OCI-LY1 (cell line): Measurements from ENCODE around the gene RHBDL1.

Experiments
- EZH2 ChIP-seq: fragments of 200-600 bp; sonication (generic), shearing (Covaris generic); IDR thresholded peaks from 2 replicates; pipeline ENCODE4 v1.8.0; 2017; ENCODE audit warnings: borderline replicate concordance, mixed run types, mild to moderate bottlenecking, antibody characterized with exemption, low read length, moderate library complexity, mixed read lengths
- TF ChIP-seq, protein P1 (sequence below): fragments of 200-600 bp; sonication (generic), shearing (Covaris generic); IDR thresholded peaks from 2 replicates; pipeline ENCODE4 v1.5.1; 2017; ENCODE audit warnings: mild to moderate bottlenecking, antibody characterized with exemption, low read length, moderate library complexity, mixed read lengths

DNA sequence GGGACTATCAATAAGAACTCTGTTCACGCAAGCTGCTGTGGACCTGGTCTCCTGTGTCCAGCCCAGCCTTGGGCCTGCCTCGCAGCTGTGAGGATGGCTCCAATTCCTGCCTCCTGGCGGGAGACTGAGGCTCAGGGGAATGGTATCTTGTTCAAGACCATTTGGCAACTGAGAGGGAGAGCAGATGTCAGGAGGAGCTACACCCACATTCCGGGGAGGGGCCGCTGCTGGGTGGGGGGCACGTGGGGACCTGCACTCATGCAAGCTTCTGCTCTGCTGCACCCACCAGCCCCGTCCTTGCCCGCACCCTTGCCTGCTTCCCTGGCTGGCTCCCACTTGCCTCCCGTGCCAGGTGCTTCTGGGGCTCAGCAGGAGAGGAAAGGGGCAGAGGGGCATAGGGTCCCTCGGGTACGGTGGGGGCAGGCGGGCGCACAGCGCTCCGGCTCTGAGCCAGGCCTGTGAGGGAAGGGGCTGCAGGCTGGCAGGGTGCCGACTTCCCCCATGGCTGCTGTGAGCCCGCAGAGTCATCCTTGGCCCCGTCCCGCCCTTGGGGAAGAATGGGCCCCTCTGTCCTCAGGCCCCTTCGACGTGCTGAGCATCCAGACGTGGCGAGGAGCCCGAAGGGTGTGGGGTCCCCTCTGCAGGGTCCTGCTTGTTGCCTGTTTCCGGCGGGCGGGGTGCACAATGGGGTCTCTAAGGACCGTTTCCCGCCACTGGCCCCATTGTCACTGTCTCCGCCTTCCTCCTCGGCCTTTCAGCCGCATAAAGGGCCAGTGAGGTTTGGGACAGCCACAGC, 42.2 kb downstream of the RHBDL1 start:
- TF ChIP-seq, protein P1, sequence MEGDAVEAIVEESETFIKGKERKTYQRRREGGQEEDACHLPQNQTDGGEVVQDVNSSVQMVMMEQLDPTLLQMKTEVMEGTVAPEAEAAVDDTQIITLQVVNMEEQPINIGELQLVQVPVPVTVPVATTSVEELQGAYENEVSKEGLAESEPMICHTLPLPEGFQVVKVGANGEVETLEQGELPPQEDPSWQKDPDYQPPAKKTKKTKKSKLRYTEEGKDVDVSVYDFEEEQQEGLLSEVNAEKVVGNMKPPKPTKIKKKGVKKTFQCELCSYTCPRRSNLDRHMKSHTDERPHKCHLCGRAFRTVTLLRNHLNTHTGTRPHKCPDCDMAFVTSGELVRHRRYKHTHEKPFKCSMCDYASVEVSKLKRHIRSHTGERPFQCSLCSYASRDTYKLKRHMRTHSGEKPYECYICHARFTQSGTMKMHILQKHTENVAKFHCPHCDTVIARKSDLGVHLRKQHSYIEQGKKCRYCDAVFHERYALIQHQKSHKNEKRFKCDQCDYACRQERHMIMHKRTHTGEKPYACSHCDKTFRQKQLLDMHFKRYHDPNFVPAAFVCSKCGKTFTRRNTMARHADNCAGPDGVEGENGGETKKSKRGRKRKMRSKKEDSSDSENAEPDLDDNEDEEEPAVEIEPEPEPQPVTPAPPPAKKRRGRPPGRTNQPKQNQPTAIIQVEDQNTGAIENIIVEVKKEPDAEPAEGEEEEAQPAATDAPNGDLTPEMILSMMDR: no peak
- no peak for TF ChIP-seq EZH2
